GM21825 (cell line): ENCODE data around the gene THOP1.

ENCODE experiments used
- ATAC-seq: cut with Tn5 transposase; IDR thresholded peaks from one replicate; pipeline ENCODE4 v1.9.1; 2021; ENCODE audit warnings: mild to moderate bottlenecking, moderate library complexity; ENCODE audit not compliant: unreplicated experiment

THOP1 gene

DNA sequence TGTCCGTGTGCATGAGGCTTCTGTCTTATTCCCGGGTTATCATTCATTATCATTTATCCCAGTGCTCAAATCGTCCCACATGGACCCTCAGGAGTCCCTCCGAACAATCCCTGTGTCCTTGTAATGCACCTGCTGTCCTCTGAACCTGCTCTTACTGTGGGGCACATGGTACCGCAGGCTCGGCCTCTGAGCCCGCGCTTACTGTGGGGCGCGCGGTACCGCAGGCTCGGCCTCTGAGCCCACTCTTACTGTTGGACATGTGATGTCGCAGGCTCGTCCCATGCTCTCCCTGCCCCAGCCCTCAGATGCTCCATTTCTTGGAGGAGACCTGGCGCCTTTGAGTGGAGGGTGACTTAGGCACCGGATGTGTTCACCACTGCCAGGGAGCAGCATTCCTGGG lies 17.5 kb downstream of the THOP1 start:
- no peak for ATAC-seq

DNA sequence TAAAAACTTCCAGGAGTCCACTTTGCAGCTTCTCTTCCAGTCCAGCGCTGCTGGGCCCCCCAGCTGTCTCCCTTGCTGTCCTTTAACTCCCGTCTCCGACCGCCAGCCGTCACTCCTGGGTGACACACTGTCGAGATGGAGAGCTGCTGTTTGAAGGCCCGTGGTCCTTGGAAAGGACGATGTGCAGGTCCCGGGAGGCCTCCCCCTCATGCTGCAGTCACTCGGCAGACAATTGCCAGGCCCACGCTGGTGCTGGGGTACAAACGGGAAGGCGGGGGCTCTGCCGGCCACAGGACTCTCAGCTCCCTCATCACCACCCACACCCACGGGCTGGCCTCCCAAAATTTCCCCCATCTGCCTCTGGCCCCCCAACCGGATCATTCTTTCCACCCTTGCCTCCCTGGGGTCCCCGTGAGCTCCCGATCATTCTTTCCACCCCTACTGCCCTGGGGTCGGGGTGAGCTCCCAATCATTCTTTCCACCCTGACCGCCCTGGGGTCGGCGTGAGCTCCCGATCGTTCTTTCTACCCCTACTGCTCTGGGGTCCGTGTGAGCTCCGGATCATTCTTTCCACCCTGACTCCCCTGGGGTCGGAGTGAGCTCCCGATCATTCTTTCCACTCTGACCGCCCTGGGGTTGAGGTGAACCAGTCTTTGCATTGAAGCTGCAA lies 18.3 kb downstream of the THOP1 start:
- ATAC-seq = no peak

- no peak for ATAC-seq
Observed at GRCh38 chr19:2804156-2805004, 19.1 kb downstream of the THOP1 start.

DNA sequence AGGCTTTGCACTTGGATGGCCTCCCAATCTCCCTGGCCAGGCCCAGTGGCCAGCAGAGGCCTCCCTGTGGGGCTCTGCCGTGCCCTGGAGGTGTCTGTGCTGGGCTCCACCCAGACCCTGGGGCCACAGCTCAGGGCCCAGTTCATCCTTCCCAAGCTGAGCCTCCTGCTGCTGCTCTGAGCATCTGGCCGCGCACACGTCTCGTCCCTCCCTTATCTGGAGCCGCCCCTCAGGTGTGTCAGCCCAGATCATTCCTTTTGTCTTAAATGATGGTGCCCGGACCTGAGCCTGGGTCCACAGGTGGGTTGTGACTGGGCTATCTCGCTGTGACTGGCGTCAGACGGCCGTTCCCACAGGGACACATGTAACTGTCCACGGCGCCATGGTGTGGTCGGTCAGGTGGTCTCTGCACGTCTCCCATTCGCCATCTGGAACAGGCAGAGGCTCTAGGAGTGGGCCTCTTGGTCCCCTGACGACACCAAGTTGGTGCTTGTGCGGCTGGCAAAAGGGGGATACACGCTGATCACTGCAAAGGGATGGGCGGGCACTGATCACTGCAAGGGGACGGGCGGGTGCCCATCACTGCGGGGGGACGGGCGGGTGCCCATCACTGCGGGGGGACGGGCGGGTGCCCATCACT lies 20.1 kb downstream of the THOP1 start:
- ATAC-seq = no peak

DNA sequence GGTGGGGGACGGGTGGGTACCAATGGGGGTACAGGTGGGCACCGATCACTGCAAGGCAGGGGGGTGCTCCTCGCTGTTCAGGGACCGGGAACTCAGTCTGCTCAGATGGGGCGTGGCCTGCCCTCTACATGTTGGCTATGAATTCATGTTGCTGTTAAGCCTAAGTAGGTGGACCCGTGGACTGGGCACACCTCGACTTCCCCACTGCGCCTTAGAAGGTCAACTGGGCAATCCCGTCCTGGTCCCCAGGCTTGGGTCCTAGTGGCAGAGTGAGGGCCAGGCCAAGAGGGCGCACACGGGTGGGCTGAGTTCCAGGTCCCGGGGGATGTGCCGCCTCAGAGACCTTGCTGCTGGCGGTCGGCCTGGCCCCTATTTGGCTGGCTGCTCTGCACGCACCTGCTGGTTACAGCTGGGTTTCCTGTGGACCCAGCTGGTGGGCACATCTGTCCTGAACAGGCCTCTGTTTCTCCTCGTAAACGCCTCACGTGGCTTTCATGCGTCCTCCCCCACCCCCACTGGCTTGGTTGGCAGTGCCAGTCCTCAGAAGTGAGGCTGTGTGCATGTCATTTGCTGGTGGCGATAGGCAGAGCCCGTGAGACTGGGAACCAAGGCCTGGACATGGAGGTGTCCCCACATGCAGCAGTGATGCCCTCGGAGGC lies 20.8 kb downstream of the THOP1 start:
- ATAC-seq = no peak

- no peak for ATAC-seq
Observed at GRCh38 chr19:2806736-2807378, 21.6 kb downstream of the THOP1 start.

DNA sequence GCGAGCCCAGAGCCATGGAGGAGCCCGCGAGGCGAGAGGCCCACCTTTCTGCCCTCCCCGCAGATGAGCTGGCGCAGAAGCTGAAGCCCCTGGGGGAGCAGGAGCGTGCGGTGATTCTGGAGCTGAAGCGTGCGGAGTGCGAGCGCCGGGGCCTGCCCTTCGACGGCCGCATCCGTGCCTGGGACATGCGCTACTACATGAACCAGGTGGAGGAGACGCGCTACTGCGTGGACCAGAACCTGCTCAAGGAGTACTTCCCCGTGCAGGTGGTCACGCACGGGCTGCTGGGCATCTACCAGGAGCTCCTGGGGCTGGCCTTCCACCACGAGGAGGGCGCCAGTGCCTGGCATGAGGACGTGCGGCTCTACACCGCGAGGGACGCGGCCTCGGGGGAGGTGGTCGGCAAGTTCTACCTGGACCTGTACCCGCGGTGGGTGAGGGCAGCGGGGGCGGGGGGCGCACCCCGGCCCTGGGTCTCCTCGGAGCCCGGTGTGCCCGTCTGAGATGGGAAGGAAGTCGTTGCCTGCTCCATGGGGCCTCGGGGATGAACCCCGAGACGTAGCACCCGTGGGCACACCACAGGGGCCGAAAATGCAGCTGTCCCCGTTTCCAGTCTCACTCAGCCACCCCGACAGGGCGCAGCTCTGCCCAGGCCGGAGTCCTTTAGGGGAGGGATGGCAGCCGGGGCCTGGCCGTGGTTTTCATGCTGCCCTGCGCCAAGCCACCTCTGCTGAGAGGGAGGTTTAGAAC lies 22.3 kb downstream of the THOP1 start:
- ATAC-seq = no peak

DNA sequence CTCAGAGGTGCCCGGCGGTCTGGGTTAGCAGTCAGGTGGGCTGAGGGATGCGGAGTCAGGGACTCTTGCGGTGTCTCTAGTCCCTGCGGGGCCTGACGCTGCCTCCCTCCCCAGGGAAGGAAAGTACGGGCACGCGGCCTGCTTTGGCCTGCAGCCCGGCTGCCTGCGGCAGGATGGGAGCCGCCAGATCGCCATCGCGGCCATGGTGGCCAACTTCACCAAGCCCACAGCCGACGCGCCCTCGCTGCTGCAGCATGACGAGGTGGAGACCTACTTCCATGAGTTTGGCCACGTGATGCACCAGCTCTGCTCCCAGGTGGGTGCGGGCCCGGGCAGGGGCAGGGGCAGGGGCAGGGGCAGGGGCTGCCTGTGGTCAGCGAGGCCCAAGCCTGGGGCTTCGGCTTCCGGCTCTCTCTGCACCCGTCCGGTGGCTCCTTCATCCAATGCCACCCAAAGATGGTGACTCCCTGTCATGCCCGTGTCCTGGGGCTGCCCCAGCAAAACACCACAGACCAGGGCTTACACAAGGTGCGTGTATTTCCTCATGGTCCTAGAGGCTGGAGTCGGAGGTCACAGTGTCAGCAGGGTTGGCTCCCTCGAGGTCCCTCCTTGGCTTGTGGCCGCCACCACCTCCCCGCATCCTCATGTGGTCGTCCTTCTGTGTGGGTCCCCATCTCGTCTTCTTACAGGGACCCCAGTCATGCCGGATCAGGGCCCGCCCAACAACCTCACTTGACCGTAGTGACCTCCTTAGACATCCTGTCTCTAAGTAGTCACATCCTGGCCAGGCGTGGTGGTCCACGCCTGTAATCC lies 23.0 kb downstream of the THOP1 start:
- no peak for ATAC-seq

DNA sequence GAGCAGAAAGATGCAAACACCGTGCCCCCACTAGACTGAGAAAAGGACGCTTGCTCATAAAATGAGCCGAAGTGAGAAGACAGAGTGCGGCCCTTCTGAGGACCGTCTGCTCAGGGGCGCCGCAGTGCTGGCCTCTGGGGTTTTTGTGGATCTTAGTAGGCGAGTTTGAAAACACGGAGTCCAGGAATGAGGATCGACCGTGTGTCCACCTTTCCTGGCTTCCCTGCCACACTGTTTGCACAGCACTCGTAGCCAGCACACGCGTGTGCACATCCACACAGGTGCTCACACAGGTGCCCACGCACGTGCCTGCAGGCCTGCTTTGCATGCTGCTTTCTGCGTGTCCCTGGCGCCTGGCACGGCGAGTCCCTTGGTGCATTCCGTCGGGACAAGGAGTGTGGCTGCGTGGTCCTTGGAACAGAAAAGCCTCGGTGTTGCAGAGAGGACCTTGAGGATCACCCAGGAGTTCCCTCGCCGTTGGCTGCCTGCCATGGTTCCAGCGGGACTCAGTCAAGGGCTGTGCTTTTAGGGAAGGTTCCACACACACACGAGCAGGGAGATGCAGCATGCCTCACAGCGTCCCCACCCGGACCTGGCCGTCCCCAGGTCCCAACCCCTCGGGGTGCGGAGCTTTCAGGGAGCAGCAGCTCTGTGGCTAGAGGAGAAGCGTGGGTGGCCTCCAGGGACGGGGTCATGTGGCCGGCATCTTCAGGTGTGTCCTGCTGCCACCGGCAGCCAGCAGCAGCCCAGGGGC lies 24.3 kb downstream of the THOP1 start:
- ATAC-seq = no peak

DNA sequence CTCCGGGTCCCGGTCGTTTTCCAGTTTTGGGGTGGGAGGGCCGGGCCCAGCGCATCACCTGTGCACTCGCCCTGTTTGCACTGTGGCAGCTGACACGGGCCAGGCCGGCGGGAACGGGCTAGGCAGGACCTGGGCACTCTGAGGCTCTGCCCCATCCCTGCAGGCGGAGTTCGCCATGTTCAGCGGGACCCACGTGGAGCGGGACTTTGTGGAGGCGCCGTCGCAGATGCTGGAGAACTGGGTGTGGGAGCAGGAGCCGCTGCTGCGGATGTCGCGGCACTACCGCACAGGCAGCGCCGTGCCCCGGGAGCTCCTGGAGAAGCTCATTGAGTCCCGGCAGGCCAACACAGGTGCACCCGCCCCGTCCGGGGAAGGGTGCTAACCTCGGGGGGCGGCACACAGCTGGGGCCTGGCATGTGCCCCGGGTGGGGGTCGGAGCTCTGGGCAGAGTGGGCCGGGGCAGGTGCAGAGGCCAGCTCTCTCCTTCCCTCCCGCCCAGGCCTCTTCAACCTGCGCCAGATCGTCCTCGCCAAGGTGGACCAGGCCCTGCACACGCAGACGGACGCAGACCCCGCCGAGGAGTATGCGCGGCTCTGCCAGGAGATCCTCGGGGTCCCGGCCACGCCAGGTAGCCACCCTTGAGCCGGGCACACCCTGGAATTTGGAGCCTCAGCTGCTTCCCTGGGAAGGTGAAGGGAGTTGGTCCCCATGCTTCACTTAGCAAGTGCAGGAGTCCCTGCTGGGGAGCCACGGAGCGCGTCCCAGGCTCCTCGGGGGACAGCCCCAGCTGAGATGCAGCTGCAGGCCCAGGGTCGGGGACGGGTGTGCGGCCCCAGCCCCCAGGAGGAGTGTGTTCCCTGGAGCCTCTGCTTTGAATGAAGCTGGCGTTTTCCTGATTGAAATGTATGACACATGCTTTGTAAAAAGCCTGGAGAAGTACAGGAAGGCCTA lies 25.1 kb downstream of the THOP1 start:
- ATAC-seq = no peak

DNA sequence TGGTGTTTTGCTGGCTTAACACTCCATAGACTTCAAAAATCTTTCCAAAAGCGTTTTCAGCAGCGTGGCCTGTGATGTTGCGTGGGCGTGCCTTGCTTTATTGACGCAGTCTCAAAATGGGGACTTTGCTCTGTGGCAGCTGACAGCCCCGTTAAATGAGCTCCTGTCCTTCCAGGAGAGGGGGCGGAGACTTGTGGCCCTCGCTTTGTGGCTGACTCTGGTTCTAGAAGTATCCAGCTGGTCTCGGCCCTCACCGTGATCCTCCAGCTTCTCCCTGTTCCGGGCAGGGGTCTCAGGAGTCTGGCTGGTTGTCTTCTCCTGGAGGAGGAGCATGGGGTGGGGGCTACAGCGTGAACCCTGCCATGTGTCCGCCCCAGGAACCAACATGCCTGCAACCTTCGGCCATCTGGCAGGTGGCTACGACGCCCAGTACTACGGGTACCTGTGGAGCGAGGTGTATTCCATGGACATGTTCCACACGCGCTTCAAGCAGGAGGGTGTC lies 26.0 kb downstream of the THOP1 start:
- no peak for ATAC-seq

DNA sequence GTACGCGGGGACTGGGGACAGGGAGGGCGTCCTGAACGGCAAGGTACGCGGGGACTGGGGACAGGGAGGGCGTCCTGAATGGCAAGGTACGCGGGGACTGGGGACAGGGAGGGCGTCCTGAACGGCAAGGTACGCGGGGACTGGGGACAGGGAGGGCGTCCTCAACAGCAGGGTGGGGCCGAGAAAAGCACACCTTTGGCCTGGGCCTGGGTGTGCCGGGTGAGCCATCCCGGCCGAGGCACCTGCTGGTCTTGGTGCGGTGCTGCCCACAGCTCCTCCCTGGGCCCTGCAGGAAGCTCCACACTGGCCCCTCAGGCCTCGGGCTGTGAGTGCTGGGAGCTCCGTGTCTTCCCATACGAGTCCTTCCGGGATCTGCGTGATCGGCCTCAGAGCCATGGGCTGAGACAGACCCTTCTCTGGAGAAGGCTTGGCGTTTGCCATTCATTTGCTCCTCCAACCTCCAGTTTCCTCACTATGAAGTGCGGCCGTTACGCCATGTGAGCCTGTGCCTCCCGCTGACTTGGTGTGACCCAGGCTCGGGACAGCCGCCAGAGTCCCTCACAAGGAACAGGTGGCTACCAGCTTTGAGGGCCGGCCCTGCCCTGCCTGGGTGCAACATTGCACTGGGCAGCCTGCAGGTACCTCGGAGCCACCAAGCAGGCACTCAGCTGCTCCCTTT lies 26.6 kb downstream of the THOP1 start:
- ATAC-seq = no peak

DNA sequence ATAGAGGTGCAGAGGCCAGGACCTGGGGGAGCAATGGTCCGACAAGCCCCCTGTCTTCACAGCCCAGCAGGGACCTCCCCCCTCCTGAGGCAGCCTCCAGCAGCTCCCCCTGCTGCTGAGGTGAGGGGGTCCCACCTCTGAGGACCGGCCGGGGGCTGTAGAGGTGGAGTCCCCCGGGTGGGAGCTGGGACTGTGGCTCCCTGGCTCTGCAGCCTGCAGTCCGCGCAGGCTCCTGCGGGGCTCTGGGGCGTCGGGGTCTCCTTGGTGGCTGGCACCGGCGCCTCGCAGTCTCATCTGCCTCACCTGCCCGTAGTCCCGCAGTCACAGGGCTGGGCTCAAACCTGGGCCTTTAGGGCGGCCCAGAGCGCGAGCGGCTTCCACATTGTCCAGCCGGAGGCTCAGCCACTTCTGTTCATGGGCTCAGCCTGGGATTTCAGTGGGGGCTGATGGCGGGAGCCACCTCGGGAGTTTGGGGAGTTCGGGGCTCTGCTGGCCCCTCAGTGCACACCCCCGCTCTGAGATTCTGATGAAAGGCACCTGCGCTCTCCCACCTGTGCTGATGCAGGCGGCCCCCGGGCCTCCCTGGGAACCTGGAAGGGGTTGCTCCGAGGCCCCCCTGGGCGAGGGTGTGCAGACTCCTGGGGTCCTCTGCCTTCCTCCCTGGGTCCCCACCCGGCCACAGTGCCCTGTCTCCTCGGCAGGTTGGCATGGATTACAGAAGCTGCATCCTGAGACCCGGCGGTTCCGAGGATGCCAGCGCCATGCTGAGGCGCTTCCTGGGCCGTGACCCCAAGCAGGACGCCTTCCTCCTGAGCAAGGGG lies 27.3 kb downstream of the THOP1 start:
- no peak for ATAC-seq

DNA sequence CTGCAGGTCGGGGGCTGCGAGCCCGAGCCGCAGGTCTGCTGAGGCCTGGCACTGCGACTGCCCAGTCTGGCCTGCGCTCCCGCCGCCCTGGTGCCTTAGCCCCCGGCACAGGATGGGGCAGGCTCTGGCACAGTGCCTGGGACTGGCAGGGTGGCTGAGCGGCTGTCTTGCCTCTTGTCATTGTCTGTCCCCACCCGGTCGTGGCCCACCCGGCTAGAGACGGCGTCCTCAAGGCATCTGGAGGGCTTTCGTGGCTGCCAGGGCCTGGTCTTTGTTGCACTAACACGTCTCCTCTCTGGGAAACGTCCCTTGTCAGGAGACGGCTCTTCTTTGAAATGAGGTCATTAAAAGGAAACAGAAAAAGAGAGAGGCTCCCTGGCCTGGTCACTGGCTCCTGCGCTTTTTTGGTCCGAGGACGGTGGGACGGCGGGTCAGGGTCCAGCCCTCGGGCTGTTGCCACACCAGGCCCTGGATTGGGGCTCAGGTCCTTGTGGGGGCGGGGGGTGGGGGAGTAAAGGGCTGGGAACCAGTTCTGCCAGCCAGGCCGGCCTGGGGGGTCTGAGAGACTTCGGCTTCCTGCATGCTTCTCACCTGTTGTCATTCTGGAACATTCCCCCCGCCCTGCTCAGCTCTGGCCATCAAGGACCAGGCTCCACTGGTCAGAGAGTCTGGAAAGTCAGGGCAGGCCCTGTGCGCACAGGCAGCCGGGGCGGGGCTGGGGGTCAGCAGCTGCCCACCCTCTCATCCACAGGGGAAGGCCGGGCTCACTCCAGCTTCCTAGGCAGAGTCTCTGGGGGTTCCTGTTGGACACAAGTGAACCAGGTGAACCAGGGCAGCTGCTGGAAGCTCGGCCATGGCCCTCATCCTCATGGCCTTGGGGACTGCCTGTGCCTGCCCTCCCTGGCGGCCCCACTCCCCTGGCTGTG lies 28.2 kb downstream of the THOP1 start:
- ATAC-seq = no peak

DNA sequence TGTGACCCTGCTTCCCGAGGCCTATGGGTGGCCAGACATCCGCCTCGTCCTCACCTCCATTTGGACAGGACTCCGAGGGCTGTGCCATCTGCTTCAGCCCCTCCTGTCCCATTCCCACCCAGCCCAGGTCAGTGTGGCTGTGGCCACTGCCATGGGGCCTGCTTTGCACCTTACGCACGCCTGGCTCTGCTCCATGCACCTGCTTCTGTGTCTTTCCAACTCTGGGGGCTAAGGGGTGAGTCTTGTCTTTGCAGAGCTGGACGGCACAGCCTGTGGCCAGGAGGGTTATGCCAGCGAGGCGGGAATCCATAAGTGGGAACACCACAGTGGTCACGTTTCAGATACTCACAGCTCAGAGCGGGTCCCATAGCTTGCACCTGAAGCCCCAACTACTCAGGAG lies 29.1 kb downstream of the THOP1 start:
- no peak for ATAC-seq
